SK-N-SH treated with all-trans-retinoic acid at 6 μM for 48 hours (cell line): ENCODE results near the gene AIF1L.

Experiments
- ATAC-seq: fragments of 200-7000 bp; cut with Tn5 transposase; 3 replicates; pipeline ENCODE4 v1.9.1; 2020; ENCODE audit warnings: mild to moderate bottlenecking, moderate library complexity
- ARNTL ChIP-seq: fragments of 450-650 bp; formaldehyde crosslinking; IDR thresholded peaks from 2 replicates; pipeline ENCODE4 v1.5.0; 2020; ENCODE audit warnings: low read depth, mild to moderate bottlenecking, moderate library complexity, borderline replicate concordance
- CSDC2 ChIP-seq: fragments of 250-450 bp; sonication (Bioruptor Pico); IDR thresholded peaks from 2 replicates; pipeline ENCODE4 v1.5.0; 2020; ENCODE audit warnings: mild to moderate bottlenecking, moderate library complexity
- CSRNP3 ChIP-seq: fragments of 250-450 bp; sonication (Bioruptor Pico); IDR thresholded peaks from 2 replicates; pipeline ENCODE4 v1.5.1; 2021; ENCODE audit warnings: mild to moderate bottlenecking, moderate library complexity
- GLIS3 ChIP-seq: fragments of 250-450 bp; sonication (Bioruptor Pico); IDR thresholded peaks from 2 replicates; pipeline ENCODE4 v1.5.0; 2020; ENCODE audit warnings: mild to moderate bottlenecking, moderate library complexity
- PATZ1 ChIP-seq: fragments of 250-450 bp; sonication (Bioruptor Pico); IDR thresholded peaks from 2 replicates; pipeline ENCODE4 v1.8.0; 2020; ENCODE audit warnings: mild to moderate bottlenecking, moderate library complexity, borderline replicate concordance
- POU6F1 ChIP-seq: fragments of 250-450 bp; sonication (Bioruptor Pico); IDR thresholded peaks from 2 replicates; pipeline ENCODE4 v1.8.0; 2021; ENCODE audit warnings: low read depth, mild to moderate bottlenecking, moderate library complexity, borderline replicate concordance
- PPARA ChIP-seq: fragments of 250-450 bp; sonication (Bioruptor Pico); IDR thresholded peaks from 2 replicates; pipeline ENCODE4 v1.5.0; 2020; ENCODE audit warnings: mild to moderate bottlenecking, borderline replicate concordance
- RARB ChIP-seq: fragments of 250-450 bp; sonication (Bioruptor Pico); IDR thresholded peaks from 2 replicates; pipeline ENCODE4 v1.8.0; 2021; ENCODE audit warnings: mild to moderate bottlenecking, moderate library complexity
- SNAI2 ChIP-seq: fragments of 250-450 bp; sonication (Bioruptor Pico); IDR thresholded peaks from 2 replicates; pipeline ENCODE4 v1.5.0; 2020; ENCODE audit warnings: mild to moderate bottlenecking, moderate library complexity
- TSHZ2 ChIP-seq: fragments of 250-450 bp; sonication (Bioruptor Pico); IDR thresholded peaks from 2 replicates; pipeline ENCODE4 v1.5.0; 2020; ENCODE audit warnings: mild to moderate bottlenecking, moderate library complexity
- ZFP3 ChIP-seq: fragments of 250-450 bp; sonication (Bioruptor Pico); IDR thresholded peaks from 2 replicates; pipeline ENCODE4 v1.5.0; 2020; ENCODE audit warnings: mild to moderate bottlenecking, moderate library complexity
- ZFP30 ChIP-seq: fragments of 450-650 bp; formaldehyde crosslinking; IDR thresholded peaks from 2 replicates; pipeline ENCODE4 v1.5.0; 2022; ENCODE audit warnings: mild to moderate bottlenecking, moderate library complexity
- ZNF565 ChIP-seq: fragments of 450-650 bp; formaldehyde crosslinking; conservative IDR thresholded peaks from 2 replicates; pipeline ENCODE4 v1.5.0; 2020; ENCODE audit warnings: low read depth, mild to moderate bottlenecking, moderate library complexity
- ZNF70 ChIP-seq: fragments of 450-650 bp; formaldehyde crosslinking; IDR thresholded peaks from 2 replicates; pipeline ENCODE4 v1.5.0; 2020; ENCODE audit warnings: mild to moderate bottlenecking, moderate library complexity

Gene AIF1L

GRCh38 chr9:131169563-131170240 is 73.4 kb downstream of the AIF1L start:
- no peak for TF ChIP-seq ZNF70 (CRISPR knock-in tag)
- TF ChIP-seq TSHZ2 (CRISPR knock-in tag), result no peak
- no peak for TF ChIP-seq ZFP3
- TF ChIP-seq PPARA (CRISPR knock-in tag), result no peak
- TF ChIP-seq CSRNP3 (CRISPR knock-in tag), result no peak
- no peak for TF ChIP-seq ARNTL (CRISPR knock-in tag)
- no peak for TF ChIP-seq POU6F1 (CRISPR knock-in tag)
- TF ChIP-seq RARB, result no peak
- no peak for TF ChIP-seq SNAI2 (CRISPR knock-in tag)
- no peak for TF ChIP-seq PATZ1 (CRISPR knock-in tag)
- TF ChIP-seq GLIS3 (CRISPR knock-in tag), result no peak
- TF ChIP-seq ZNF565 (CRISPR knock-in tag), result no peak
- no peak for TF ChIP-seq CSDC2 (CRISPR knock-in tag)
- no peak for TF ChIP-seq ZFP30 (CRISPR knock-in tag)
- ATAC-seq, result no peak
